Urinary bladder (tissue), 4 donors: ENCODE data around the gene POLR2J2. TPM values are rescaled to one million over a fixed set of nuclear protein-coding genes. Genes with fewer than 3 reads are reported as not detected.
A peak's percentile ranks its signal among the peaks of the same experiment; 100 is the strongest.
"Not testable (repeated sequence)": the region's sequence is repeated elsewhere in the genome, so short reads cannot be mapped to it uniquely, and the experiment has no call there.

Experiments used
- DNase-seq: peaks from one replicate; pipeline ENCODE4 v3.0.0-alpha.2; 2015; ENCODE audit errors: extremely low spot score
- H3K27ac ChIP-seq: one replicate; pipeline ENCODE4 v1.5.1; 2013; ENCODE audit warnings: low read depth, mild to moderate bottlenecking, moderate library complexity
- H3K36me3 ChIP-seq: one replicate; pipeline ENCODE4 v1.6.1; 2013; ENCODE audit warnings: mild to moderate bottlenecking, moderate library complexity; ENCODE audit not compliant: insufficient read depth
- H3K4me1 ChIP-seq: one replicate; pipeline ENCODE4 v1.6.1; 2013; ENCODE audit warnings: mild to moderate bottlenecking, moderate library complexity; ENCODE audit not compliant: insufficient read depth
- H3K4me3 ChIP-seq: one replicate; pipeline ENCODE4 v1.5.1; 2013; ENCODE audit warnings: low read depth, low read length
- WGBS: extraction: QIAGEN DNeasy Blood & Tissue Kit; methylation state at CpG from one replicate; pipeline ENCODE4 v1.1.7; 2013; 5-methylcytosine and 5-hydroxymethylcytosine counted together
- polyA plus RNA-seq: library from polyadenylated mRNA; stranded (reverse); fragments of 200-250 nt; gene quantifications from one replicate; pipeline ENCODE4 v1.2.3, GENCODE V29; 2013
- small RNA-seq: library from RNA; depleted of rRNA; stranded (forward); fragments of <200 nt; gene quantifications from one replicate; pipeline ENCODE3, GENCODE V24; 2014
- total RNA-seq: library from RNA; depleted of rRNA; stranded (reverse); fragments of >200 nt; gene quantifications from one replicate; pipeline ENCODE4 v1.2.3, GENCODE V29; 2014
- donor health status: healthy with polysubstance abuse.
- donor health status: healthy.

POLR2J2 gene
- total and polyA plus RNA-seq, 2 donors: 0.48 to 7.8 TPM

DNA sequence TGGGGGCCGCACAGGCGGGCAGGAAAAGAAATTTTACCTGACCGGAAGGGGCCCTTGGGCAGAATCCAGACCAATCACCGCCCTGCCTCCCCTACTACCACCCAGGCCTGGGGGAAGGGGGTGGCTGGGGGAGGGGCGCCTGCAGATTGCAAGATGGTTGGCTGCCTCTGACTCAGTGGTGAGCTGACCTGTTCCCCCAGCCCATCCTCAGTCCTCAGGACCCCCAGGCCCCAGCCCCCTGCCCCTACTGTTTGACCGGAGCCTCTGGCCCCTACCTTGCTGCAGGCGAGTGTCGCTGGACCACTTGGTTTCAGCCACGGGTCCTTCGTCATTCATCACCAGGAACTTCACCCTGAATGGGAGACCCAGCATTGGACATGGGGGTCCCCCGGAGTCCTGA is 32.6 kb downstream of the POLR2J2 start:
- H3K4me1 ChIP-seq, H3K27ac ChIP-seq, H3K36me3 ChIP-seq, DNase-seq, H3K4me3 ChIP-seq: not testable (repeated sequence)
- 89% methylated on average over 7 of the region's 11 CpGs for WGBS

DNA sequence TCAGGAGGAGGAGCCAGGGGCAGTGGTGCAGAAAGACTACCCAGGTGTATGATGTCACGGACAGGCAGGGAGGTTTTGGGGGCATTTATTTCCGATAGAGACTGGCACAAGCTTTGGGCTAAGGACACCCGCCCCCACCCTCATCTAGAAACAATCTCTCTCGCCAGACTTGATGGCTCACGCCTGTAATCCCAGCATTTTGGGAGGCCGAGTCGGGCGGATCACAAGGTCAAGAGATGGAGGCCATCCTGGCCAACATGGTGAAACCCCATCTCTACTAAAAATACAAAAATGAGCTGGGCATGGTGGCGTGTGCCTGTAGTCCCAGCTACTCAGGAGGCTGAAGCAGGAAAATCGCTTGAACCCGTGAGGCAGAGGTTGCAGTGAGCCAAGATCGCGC is 34.5 kb downstream of the POLR2J2 start:
- not testable (repeated sequence) for H3K36me3 ChIP-seq, H3K4me3 ChIP-seq, H3K4me1 ChIP-seq, DNase-seq, H3K27ac ChIP-seq
- 83% methylated on average over 8 of the region's 13 CpGs for WGBS

DNA sequence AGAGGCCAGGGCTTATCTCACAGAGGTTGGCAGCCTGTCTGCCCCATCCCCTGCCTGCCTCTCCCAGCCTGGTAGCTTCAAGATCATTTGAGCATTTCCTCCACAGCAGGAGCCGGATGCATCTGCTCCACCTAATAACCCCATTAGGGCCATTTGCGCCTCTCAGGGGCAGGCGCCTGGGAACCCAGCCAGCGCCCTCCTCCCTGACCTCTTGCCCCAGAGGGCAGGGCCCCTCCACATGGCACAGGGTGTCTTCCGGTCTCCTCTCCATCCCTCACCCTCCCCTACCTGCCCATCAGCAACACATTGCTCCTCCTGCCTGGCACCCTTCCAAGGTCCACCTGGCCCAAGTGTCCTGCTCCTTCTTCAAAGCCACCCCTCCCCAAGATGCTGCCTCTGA is 36.1 kb downstream of the POLR2J2 start:
- DNase-seq, H3K4me3 ChIP-seq, H3K4me1 ChIP-seq, H3K27ac ChIP-seq, H3K36me3 ChIP-seq: not testable (repeated sequence)
- WGBS: 100% methylated on average over 3 of the region's 5 CpGs

DNA sequence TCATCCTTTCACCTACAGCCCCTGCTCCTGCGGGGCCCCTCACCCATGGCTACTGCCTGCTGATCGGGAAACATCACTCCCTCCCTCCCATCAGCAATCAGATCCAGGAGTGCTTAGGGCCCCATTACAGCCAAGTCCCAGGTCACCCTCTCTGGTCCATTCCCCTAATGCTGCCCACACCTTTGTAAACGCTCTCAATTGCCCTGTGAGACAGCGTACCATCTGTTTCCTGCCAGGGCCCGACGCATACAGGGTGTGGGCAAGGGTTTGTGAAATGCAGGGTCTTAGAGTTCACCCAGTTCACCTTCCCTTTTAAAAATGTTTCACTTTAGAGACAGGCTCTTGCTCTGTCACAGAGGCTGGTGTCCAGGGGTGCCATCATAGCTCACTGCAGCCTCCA is 37.2 kb downstream of the POLR2J2 start:
- not testable (repeated sequence) for DNase-seq, H3K36me3 ChIP-seq, H3K4me1 ChIP-seq, H3K27ac ChIP-seq, H3K4me3 ChIP-seq
- 84% methylated on average over 2 of the region's 6 CpGs for WGBS

DNA sequence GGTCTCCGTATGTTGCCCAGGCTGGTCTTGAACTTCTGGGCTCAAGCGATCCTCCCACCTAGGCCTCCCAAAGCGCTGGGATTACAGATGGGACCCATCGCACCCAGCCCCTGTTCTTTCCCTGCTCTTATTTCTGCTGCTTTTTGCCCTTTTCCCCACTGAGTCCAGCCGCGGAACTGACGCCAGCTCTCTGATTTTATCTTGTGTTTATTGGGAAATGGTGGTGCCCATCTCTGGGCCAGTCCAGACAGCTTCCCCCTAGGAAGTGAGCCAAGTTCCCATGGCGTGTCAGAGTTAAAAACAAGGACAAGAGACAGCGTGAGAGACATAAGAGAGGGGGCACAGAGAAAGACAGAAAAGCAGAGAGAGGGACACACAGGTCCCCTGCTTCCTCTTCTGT is 40.8 kb downstream of the POLR2J2 start:
- not testable (repeated sequence) for H3K4me1 ChIP-seq, H3K36me3 ChIP-seq, H3K4me3 ChIP-seq, H3K27ac ChIP-seq, DNase-seq
- 77% methylated on average over 5 of the region's 9 CpGs for WGBS

DNA sequence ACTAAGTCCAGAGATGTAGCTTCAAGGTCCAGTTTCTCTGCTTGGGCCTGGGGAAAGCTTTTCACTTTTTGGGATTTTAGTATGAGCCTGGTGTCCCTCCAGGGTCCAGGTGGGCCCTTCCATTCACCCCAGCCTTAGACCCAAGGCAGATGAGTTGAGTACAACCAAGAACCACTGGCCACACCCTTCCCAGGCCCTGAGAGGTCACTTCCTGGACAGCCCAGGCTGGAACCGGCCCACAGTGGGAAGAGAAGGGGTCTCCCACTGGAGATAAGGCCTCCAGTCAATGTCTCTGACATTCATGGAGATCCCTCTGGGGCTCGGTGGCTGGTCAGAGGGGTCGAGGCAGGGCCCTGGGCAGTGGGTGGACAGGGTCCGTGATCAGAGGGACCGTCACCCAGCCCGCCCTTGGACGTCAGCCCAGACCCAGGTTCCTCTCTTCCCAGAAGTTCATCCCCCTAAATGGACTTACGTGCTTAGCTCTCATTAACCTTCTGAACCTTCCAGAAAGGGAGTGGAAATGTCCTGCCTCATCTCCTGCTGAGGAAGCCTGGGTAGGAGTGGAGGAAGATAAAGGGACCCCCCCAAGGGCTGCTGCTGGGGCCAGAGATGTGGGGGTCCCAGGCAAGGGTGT is 44.1 kb downstream of the POLR2J2 start:
- not testable (repeated sequence) for H3K4me1 ChIP-seq, DNase-seq, H3K27ac ChIP-seq, H3K4me3 ChIP-seq, H3K36me3 ChIP-seq
- no CpG with 5 or more reads among the region's 8 CpGs for WGBS

DNA sequence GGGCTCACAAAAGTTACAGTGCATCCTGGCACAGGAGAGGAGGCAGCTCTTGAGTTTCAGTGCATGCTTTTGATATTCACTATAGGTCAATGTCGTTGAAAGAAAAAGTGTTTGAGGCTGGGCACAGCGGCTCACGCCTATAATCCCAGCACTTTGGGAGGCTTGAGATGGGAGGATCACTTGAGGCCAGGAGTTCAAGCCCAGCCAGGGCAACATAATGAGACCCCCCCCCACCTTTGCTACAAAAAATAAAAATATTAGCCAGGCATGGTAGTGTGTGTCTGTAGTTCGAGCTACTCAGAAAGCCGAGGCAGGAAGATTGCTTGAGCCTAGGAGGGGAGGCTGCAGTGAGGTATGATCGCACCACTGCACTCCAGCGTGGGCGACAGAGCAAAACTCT is 53.3 kb downstream of the POLR2J2 start:
- DNase-seq, H3K4me3 ChIP-seq, H3K36me3 ChIP-seq, H3K27ac ChIP-seq, H3K4me1 ChIP-seq: not testable (repeated sequence)
- WGBS: 86% methylated on average over 5 of the region's 8 CpGs

DNA sequence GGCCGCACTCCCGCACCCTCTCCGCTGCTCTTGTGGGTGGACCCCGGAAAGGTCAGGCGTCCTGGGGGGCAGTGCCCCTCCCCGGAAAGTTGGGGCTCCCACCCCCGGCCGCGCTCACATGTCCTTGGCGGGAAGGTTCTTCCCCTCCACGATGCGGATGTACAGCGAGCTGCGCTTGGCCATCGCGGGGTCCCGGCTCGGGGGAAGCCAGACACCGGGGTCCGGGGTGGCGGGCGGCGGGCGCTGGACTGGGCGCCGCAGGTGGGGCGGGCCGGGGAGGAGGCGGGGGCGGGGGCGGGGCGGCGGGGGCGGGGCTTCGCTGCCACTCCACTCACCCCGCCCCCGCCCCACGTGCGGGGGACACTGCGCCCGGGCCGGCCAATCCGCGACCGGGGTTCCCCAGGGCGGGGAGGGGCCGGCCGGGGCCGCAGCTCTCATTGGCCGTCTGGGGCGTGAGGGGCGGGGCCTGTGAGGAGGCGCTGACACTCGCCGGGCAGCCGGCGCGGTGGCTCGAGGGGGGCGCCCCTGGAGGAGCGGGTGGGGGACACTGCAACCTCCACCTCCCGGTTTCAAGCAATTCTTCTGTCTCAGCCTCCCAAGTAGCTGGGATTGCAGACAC is 54.8 kb downstream of the POLR2J2 start, which contains the start of gene RASA4:
TSS of gene RASA4 (minus strand) at position 250 of the 619 bp plus-strand sequence. CDS start at position 183, 67 bp downstream.
- not testable (repeated sequence) for H3K27ac ChIP-seq, H3K4me1 ChIP-seq, H3K36me3 ChIP-seq, DNase-seq
- peak within 1 kb of the TSS; percentile 43 for H3K4me3 ChIP-seq
- WGBS: under 1% methylated on average over 18 of the region's 62 CpGs

Small RNA genes within 50 kb of the gene (small RNA-seq; reads per million reads assigned to genes)
- gene AC105052.3: not detected
- gene UPK3BL1: not detected

Other genes starting within 250 kb of the POLR2J2 start
- gene ORAI2, start 238.1 kb downstream of the POLR2J2 start, total RNA-seq: 11.5 TPM
- gene ORAI2, start 238.1 kb downstream of the POLR2J2 start, polyA plus RNA-seq: 13.1 TPM
- gene ALKBH4, start 206.8 kb downstream of the POLR2J2 start, total RNA-seq: 9.7 TPM
- 11.8 TPM for gene ALKBH4, start 206.8 kb downstream of the POLR2J2 start, polyA plus RNA-seq
- gene LRWD1, start 206.7 kb downstream of the POLR2J2 start, total RNA-seq: 8.6 TPM
- 17.5 TPM for gene LRWD1, start 206.7 kb downstream of the POLR2J2 start, polyA plus RNA-seq
- 12.5 TPM for gene POLR2J, start 192.7 kb downstream of the POLR2J2 start, total RNA-seq
- gene POLR2J, start 192.7 kb downstream of the POLR2J2 start, polyA plus RNA-seq: 71.3 TPM
- 6.1 TPM for gene RASA4B, start 153.9 kb downstream of the POLR2J2 start, total RNA-seq
- gene RASA4B, start 153.9 kb downstream of the POLR2J2 start, polyA plus RNA-seq: 19.9 TPM
- 15.4 TPM for gene UPK3BL2, start 128.0 kb downstream of the POLR2J2 start, total RNA-seq
- 15.5 TPM for gene UPK3BL2, start 128.0 kb downstream of the POLR2J2 start, polyA plus RNA-seq
- 0.16 TPM for gene SPDYE2, start 120.4 kb downstream of the POLR2J2 start, total RNA-seq
- 0.14 TPM for gene SPDYE2, start 120.4 kb downstream of the POLR2J2 start, polyA plus RNA-seq
- 46.1 TPM for gene POLR2J3, start 99.1 kb downstream of the POLR2J2 start, total RNA-seq
- gene POLR2J3, start 99.1 kb downstream of the POLR2J2 start, polyA plus RNA-seq: 53.4 TPM
- 30.9 TPM for gene RASA4, start 54.9 kb downstream of the POLR2J2 start, total RNA-seq
- gene RASA4, start 54.9 kb downstream of the POLR2J2 start, polyA plus RNA-seq: 74.3 TPM
- gene UPK3BL1, start 28.9 kb downstream of the POLR2J2 start, total RNA-seq: 135 TPM
- 49.0 TPM for gene UPK3BL1, start 28.9 kb downstream of the POLR2J2 start, polyA plus RNA-seq
- gene SPDYE2B, start 21.3 kb downstream of the POLR2J2 start, total RNA-seq: not detected
- gene SPDYE2B, start 21.3 kb downstream of the POLR2J2 start, polyA plus RNA-seq: not detected
- gene FAM185A, start 77.3 kb upstream of the POLR2J2 start, total RNA-seq: 17.8 TPM
- 7.5 TPM for gene FAM185A, start 77.3 kb upstream of the POLR2J2 start, polyA plus RNA-seq
- 200 TPM for gene LRRC17, start 241.3 kb upstream of the POLR2J2 start, total RNA-seq
- gene LRRC17, start 241.3 kb upstream of the POLR2J2 start, polyA plus RNA-seq: 3.8 TPM